GM21528 (cell line): Measurements from ENCODE around the gene SNX5.

Experiments used
- ATAC-seq: cut with Tn5 transposase; IDR thresholded peaks from one replicate; pipeline ENCODE4 v1.9.1; 2021; ENCODE audit warnings: mild to moderate bottlenecking, moderate library complexity; ENCODE audit not compliant: unreplicated experiment, low FRiP score

The SNX5 gene

GRCh38 chr20:17921774-17922173, 46.8 kb downstream of the SNX5 start:
- ATAC-seq, result no peak

GRCh38 chr20:17919149-17919548, 49.4 kb downstream of the SNX5 start:
- no peak for ATAC-seq

DNA sequence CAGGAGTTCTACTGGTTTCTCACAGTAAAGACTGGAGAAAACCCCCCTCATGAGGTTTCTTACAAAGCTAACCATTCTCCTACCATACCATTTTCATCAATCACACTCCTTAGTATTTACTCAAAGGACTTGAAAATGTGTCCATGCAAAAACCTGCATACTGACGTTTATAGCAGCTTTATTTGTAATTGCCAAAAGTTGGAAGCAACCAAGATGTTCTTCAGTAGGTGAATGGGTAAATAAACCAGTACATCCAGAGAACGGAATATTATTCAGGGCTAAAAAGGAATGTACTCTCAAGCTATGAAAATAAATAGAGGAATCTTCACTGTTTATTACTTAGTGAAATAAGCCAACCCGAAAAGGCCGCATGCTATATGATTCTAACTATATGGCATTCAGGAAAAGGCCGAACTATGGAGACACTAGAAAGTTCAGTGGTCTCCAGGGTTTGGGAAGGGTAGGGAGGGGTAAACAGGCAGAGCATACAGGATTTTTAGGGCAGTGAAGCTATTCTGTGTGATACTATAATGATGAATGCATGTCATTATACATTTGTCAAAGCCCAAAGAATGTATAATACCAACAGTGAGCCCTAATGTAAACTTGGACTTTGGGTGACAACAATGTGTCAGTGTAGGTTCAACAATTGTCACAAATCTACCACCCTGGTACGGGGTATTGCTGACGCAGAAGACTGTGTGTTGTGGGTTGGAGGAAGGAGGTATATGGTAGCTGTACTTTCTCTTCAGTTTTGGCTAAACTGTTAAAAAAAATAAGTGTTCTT, 50.6 kb downstream of the SNX5 start:
- ATAC-seq, result no peak

GRCh38 chr20:17916433-17916891, 52.1 kb downstream of the SNX5 start:
- ATAC-seq, result no peak

GRCh38 chr20:17914957-17915356, 53.6 kb downstream of the SNX5 start:
- ATAC-seq, result no peak

DNA sequence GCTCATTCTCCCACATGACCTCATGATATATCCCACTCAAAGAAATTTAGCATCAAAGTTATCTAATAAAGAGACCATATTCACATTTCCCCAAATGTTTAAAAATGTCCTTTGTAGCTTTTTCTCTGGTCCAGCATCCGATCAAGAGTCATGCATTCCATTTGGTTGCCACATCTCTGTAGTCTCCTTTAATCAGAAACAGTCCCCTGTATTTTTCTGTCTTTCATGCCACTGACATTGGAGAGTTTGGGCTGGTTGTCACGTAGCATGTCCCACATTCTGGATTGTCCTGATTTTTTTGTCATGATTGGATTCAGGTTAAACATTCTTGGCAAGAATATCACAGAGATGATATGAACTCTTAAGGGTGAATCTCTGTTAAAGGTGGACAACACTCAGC, 55.7 kb downstream of the SNX5 start:
- no peak for ATAC-seq

DNA sequence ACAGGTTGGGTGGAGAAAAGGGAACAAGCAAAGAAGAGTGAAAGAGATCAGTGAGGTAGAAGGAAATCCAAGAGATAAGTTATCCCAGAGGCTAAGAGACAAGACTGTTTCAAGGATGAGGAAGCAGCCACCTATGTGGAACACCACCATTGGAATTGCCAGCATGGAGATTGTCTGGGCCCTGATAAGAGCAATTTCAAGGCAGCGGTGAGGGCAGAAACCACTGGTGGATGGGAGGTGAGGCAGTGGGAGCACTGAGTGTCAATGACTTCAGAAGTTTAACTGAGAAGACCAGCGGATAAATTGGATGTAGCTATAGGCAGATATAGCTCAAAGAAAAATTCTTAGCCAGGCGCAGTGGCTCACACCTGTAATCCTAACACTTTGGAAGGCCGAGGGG, 56.7 kb downstream of the SNX5 start:
- ATAC-seq, result no peak

GRCh38 chr20:17910828-17911294, 57.7 kb downstream of the SNX5 start:
- no peak for ATAC-seq

GRCh38 chr20:17909869-17910321, 58.7 kb downstream of the SNX5 start:
- ATAC-seq, result no peak

- ATAC-seq, result no peak
Measured at GRCh38 chr20:17905544-17905943, 63.0 kb downstream of the SNX5 start.

GRCh38 chr20:17904027-17904426, 64.6 kb downstream of the SNX5 start:
- peak; percentile 85 for ATAC-seq

DNA sequence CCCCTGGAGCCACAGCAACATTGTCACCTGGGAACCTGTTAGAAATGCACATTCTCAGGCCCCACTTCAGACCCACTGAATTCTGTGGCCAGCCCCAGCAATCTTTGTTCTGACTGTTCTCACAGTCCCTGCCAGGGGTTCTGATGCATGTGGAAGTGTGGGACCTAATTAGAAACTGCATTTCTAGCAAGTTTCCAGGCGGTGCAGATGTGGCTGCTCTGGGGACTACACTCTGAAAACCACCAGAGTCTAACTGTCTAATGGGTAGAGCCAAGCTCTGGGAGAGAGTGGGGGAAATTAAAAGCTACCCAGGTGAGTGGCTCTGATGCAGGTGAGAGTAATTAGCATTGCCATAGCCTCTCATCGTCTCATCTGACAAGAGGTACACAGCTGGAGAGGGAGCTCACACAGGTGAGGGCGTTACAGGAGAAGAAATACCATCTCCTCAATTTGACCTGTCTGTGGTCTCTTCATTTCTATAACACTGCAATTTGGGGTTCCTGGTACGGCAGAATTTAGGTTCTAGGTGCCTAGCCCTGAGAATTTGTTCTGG, 66.0 kb downstream of the SNX5 start:
- no peak for ATAC-seq

GRCh38 chr20:17901971-17902370, 66.6 kb downstream of the SNX5 start:
- ATAC-seq, result no peak

DNA sequence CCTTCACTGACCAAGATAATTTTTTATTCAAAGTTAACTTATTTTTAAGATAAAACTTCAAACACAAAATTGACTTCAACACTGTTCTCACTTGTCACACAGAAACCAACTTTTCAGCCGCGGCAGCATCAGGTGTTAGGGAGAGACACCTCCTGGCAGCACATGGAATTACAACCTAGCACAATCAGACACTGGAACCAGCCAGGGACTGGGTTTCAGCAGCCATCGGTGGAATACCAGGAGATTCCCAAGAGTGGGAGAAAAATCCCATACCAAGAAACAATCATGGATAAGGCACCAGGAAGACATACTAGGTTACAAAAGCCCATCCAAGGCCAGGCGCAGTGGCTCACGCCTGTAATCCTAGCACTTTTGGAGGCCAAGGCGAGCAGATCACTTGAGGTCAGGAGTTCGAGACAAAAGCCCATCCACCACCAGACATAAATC, 70.0 kb downstream of the SNX5 start:
- peak; percentile 44 for ATAC-seq

GRCh38 chr20:17897566-17898307, 70.9 kb downstream of the SNX5 start:
- no peak for ATAC-seq

DNA sequence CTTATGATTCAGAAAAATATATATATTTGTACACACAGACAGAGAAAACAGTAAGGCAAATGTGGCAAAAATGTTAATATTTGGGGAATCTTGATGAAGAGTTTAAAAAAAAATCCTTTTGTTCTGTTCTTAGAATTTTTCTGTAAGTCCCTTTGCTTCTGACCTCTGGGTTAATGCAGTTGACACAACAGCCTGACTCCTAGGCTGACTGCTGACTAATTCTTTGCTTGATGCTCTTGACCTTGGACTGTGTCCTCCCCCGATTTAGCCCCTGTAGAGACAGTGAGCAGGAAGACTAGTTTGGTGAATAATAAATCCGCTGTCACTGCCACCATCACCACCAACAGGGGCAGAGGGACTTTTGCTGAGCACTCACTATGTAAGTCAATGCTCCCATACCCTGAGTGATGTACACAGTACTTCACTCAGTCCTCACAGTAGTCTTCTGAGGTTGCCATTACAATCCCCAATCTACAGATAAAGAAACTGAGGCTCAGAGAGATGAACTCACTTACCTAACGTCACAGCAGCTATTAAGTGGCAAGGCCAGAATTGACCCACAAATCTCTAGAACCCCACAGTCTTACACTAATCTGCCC, 71.7 kb downstream of the SNX5 start:
- no peak for ATAC-seq

- no peak for ATAC-seq
Measured at GRCh38 chr20:17896193-17896723, 72.3 kb downstream of the SNX5 start.

DNA sequence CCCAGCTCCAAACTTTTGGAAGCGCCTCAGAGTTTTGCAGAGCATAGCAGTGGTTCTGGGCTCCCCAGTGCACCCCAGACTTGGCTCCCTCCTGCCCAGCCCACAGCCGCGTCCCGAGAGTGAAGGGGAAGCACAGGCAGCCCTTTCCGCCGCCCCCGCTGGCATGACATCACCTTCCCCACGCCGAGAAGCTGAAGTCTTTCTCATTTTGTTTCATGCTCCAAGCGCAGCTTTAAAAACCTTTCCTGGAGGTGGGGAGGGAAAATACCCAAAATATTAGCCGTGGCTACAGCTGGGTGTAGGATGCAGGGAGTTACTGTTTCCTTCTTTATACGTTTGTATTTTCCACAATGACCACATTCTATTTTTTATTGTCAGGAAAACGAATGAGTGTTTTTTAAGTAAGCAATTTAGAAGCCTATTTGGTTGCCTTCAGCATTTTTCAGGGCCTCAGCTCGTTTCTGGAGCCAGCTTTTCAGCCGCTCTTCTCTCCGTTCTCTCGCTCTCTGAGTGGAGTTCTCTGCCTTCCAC, 72.9 kb downstream of the SNX5 start:
- no peak for ATAC-seq

GRCh38 chr20:17893445-17893844, 75.1 kb downstream of the SNX5 start:
- no peak for ATAC-seq

- ATAC-seq, result no peak
Measured at GRCh38 chr20:17892189-17892938, 76.2 kb downstream of the SNX5 start.
